K562 (cell line): ENCODE results near the gene PURA.
A peak's percentile ranks its signal among the peaks of the same experiment; 100 is the strongest.

ENCODE experiments used
- ATF6 ChIP-seq: sonication (generic); formaldehyde crosslinking; IDR thresholded peaks from 2 replicates; pipeline ENCODE4 v1.4.0; 2020; ENCODE audit warnings: mild to moderate bottlenecking, missing genetic modification reagents
- BRCA1 ChIP-seq, 2 experiments: fragments of 450-650 bp in 1 of 2; sonication (generic) in 1 of 2; formaldehyde crosslinking in 1 of 2; IDR thresholded peaks; 2 replicates each; pipeline versions ENCODE4 v1.5.0 to v1.6.1; 2017 to 2020; ENCODE audit warnings: mild to moderate bottlenecking in 1 of 2, missing genetic modification reagents in 1 of 2
- GTF3C2 ChIP-seq: IDR thresholded peaks from 3 replicates; pipeline ENCODE4 v1.6.1; 2011; ENCODE audit warnings: borderline replicate concordance, mild to moderate bottlenecking, moderate library complexity; ENCODE audit not compliant: insufficient read length; ENCODE audit errors: extremely low read depth
- POLR2AphosphoS5 ChIP-seq: IDR thresholded peaks from 2 replicates; pipeline ENCODE4 v1.6.1; 2011; ENCODE audit warnings: mild to moderate bottlenecking, low read depth, low read length, moderate library complexity; ENCODE audit not compliant: control insufficient read depth, insufficient read depth
- RAD21 ChIP-seq, 2 experiments: fragments of 250-450 bp in 1 of 2; fragments of 450-650 bp in 1 of 2; sonication (Bioruptor Pico) in 1 of 2; formaldehyde crosslinking in 1 of 2; IDR thresholded peaks in 1 of 2; conservative IDR thresholded peaks in 1 of 2; 2 replicates each; pipeline versions ENCODE4 v1.4.0 to v1.8.0; 2020 to 2022; ENCODE audit warnings: mild to moderate bottlenecking in 2 of 2, moderate library complexity in 1 of 2
- SP1 ChIP-seq: sonication (generic); formaldehyde crosslinking; IDR thresholded peaks from 2 replicates; pipeline ENCODE4 v1.8.1; 2022; ENCODE audit warnings: mild to moderate bottlenecking, missing genetic modification reagents
- SPI1 ChIP-seq: IDR thresholded peaks from 2 replicates; pipeline ENCODE4 v1.6.1; 2011; ENCODE audit warnings: low read depth, low read length, control low read depth, borderline replicate concordance
- ZFX ChIP-seq: sonication (generic); formaldehyde crosslinking; IDR thresholded peaks from 2 replicates; pipeline ENCODE4 v1.8.0; 2022; ENCODE audit warnings: mild to moderate bottlenecking, missing genetic modification reagents, moderate library complexity
- ZNF395 ChIP-seq: fragments of 200-800 bp; sonication (Bioruptor generic); IDR thresholded peaks from 2 replicates; pipeline ENCODE4 v1.6.1; 2017; ENCODE audit warnings: missing genetic modification characterization, missing compliant biosample characterization

GRCh38 chr5:140113699-140114263 lies at the start of gene PURA:
- TF ChIP-seq SP1 (no peak), GTF3C2 (no peak), RAD21 (CRISPR knock-in tag; conservative IDR thresholded peaks at IDR 0.05 in 1 of 2, IDR thresholded peaks at IDR 0.05 in 1 of 2) (no peak), POLR2AphosphoS5 (peak; percentile 86), BRCA1 (IDR thresholded peaks at IDR 0.05) (no peak), BRCA1 (CRISPR knock-in tag; IDR thresholded peaks at IDR 0.05) (no peak), SPI1 (no peak), ATF6 (CRISPR knock-in tag) (no peak), ZNF395 (CRISPR knock-in tag) (no peak), ZFX (CRISPR knock-in tag) (0 out of 2 replicates have a peak, but pooled peaks have one; percentile 43)
